Fibroblast of lung (primary cell): ENCODE results near the gene RARRES1.

Source experiments
- CTCF ChIP-seq, 2 donors: IDR thresholded peaks in 1 of 2; conservative IDR thresholded peaks in 1 of 2; 1 replicate in 1 of 2; 2 replicates in 1 of 2; pipeline ENCODE4 v1.5.1; 2011 to 2012; ENCODE audit warnings: low read length in 2 of 2, control low read depth in 1 of 2, inconsistent platforms in 1 of 2, low read depth in 1 of 2, mild to moderate bottlenecking in 1 of 2
- EZH2 ChIP-seq: IDR thresholded peaks from 2 replicates; pipeline ENCODE4 v1.5.1; 2012; ENCODE audit warnings: low read length, control low read depth, mild to moderate bottlenecking; ENCODE audit errors: missing control alignments

GRCh38 chr3:158672215-158673176 is 59.8 kb downstream of the RARRES1 start, which contains the start of gene LXN:
- TF ChIP-seq CTCF (conservative IDR thresholded peaks at IDR 0.05 in 1 of 2, IDR thresholded peaks at IDR 0.05 in 1 of 2; ENCODE audit: low read depth in 1 of 2, low read length in 2 of 2), result peak; percentile 89 to 90
- no peak for TF ChIP-seq EZH2
